BLaER1 treated with 17β-estradiol and CSF1 and Interleukin-3, amounts not matched to agents 10 nM and 100 nM (cell line): ENCODE results near the gene PHF3.

Source experiments
- H3K27ac ChIP-seq, 11 experiments: shearing (Covaris generic); formaldehyde crosslinking; 2 replicates each; pipeline ENCODE4 v1.8.1; 2022
- H3K27me3 ChIP-seq, 11 experiments: shearing (Covaris generic); formaldehyde crosslinking; 2 replicates each; pipeline ENCODE4 v1.8.1; 2022
- H3K36me3 ChIP-seq, 11 experiments: shearing (Covaris generic); formaldehyde crosslinking; 2 replicates each; pipeline ENCODE4 v1.8.1; 2022
- H3K4me1 ChIP-seq, 10 experiments: shearing (Covaris generic); formaldehyde crosslinking; 2 replicates each; pipeline ENCODE4 v1.8.1; 2022
- H3K4me2 ChIP-seq, 11 experiments: shearing (Covaris generic); formaldehyde crosslinking; 2 replicates each; pipeline ENCODE4 v1.8.1; 2022
- H3K4me3 ChIP-seq, 10 experiments: shearing (Covaris generic); formaldehyde crosslinking; 2 replicates each; pipeline ENCODE4 v1.8.1; 2022
- H3K9ac ChIP-seq, 11 experiments: shearing (Covaris generic); formaldehyde crosslinking; 2 replicates each; pipeline ENCODE4 v1.8.1; 2022
- H3K9me3 ChIP-seq, 11 experiments: shearing (Covaris generic); formaldehyde crosslinking; replicated peaks in 1 of 11; 2 replicates each; pipeline ENCODE4 v1.8.1; 2022
- H4K20me1 ChIP-seq, 11 experiments: shearing (Covaris generic); formaldehyde crosslinking; 2 replicates each; pipeline ENCODE4 v1.8.1; 2022
- Cebpa-rat ChIP-seq, 11 experiments: shearing (Covaris generic); IDR thresholded peaks; 2 replicates each; pipeline ENCODE4 v1.8.1; 2022

PHF3 gene

DNA sequence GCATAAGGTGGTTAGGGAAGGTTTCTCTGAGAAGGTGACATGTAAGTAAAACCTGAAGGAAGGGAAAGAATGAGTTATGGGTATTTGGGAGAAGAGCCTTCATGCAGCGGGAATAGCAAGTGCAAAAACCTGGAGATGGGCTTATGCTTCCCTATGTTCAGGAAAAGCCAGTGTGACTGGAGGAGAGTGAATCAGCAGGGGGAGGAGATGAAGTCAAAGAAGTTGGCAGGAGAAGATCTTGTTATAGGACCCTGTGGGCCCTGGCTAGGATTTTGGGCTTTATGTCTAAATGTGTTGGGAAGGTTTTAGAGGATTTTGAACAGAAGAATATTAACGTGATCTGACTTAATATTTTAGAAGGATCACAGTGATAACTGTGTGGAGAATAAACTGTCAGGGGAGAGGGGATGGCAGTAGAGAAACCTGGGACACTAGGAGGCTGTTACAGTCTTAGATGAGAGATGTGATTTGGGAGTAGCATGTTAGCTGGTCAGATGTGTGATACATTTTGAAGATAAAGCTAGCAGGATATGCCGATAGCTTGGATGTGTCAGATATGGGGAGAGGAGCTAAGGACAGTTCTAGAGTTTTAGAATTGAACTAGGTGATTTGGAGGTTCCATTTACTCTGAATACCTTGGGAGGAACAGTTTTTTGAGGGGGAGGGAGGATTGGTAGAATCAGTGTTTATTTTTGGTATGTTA lies 41.0 kb downstream of the PHF3 start:
- H3K4me1 ChIP-seq: peaks cover 7 to 43% (median 21%) of the 10 kb centered on the region in 10 experiments; a peak in 17 of 20 replicates
- H3K4me3 ChIP-seq: no peak overlapping the region

DNA sequence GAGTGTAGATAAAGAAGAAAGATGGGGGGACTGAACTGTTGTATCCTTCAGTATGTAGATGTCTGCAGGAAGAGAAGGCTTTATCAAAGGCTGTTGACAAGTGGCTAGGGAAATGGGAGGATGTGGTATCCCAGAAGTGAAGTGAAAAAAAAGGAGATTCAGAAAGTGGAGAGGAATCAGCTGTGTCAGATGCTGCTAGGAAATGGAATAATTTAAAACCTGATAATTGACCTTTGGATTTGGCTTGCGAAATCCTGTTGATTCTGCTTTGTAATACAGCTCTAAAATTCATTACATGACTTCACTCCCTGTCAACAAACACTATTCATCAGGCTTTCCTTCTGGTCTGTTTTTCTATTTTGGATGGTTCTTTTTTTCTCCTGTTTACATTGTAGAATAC lies 41.7 kb downstream of the PHF3 start:
- Histone ChIP-seq H4K20me1 (peaks cover 16 to 100% (median 80%) of the 10 kb centered on the region in 11 experiments; a peak in 20 of 22 replicates), H3K27ac (no peak overlapping the region), H3K9me3 (no peaks in the 10 kb centered on the region), H3K4me1 (peaks cover 7 to 43% (median 23%) of the 10 kb centered on the region in 10 experiments; a peak in 19 of 20 replicates), H3K9ac (no peak overlapping the region), H3K4me3 (no peak overlapping the region), H3K4me2 (peak overlapping the region in 9 of 11 experiments; percentile 0 to 46 (median 36); a peak in 12 of 22 replicates), H3K36me3 (peaks cover 28 to 67% (median 50%) of the 10 kb centered on the region in 11 experiments), H3K27me3 (no peaks in the 10 kb centered on the region)
- 0 out of 22 replicates have a peak, but pooled peaks of 1 of the 11 experiments have one; percentile 22 for TF ChIP-seq Cebpa-rat (IDR thresholded peaks at IDR 0.05)

More for the DNA sequence above, 41.0 kb downstream of the PHF3 start:
- Histone ChIP-seq H3K36me3 (peaks cover 28 to 68% (median 48%) of the 10 kb centered on the region in 11 experiments), H3K27me3 (no peaks in the 10 kb centered on the region), H4K20me1 (peaks cover 16 to 100% (median 79%) of the 10 kb centered on the region in 11 experiments; a peak in 20 of 22 replicates), H3K9me3 (no peaks in the 10 kb centered on the region), H3K27ac (no peak overlapping the region), H3K4me2 (peak overlapping the region in 8 of 11 experiments; percentile 0 to 46 (median 36); a peak in 8 of 22 replicates), H3K9ac (no peak overlapping the region)
- TF ChIP-seq Cebpa-rat (IDR thresholded peaks at IDR 0.05): no peak

DNA sequence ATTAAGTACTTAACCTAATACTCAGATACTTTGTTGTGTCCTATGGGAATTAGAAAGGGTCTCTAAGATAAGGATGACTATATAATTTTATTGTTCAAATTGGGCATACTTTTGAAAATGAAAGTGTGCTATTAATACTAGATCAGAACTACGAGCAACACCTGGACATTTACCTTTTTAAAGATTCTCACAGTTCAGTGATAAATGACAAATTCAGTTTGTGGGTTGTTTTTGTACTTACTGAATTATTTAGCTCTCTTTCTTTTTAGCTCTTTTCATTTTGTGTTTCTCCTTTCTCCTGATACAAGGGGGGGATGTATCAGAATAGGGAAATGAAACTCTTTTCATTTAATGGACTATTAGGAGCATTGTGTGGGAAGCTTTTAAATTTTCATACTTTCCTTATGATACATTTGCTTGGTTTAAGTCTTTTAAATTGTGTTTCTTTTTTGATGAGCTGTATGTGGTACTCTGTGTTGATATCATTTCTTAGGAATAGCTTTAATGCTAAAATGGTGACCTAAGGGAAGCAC lies 47.5 kb downstream of the PHF3 start:
- TF ChIP-seq Cebpa-rat (IDR thresholded peaks at IDR 0.05): no peak

DNA sequence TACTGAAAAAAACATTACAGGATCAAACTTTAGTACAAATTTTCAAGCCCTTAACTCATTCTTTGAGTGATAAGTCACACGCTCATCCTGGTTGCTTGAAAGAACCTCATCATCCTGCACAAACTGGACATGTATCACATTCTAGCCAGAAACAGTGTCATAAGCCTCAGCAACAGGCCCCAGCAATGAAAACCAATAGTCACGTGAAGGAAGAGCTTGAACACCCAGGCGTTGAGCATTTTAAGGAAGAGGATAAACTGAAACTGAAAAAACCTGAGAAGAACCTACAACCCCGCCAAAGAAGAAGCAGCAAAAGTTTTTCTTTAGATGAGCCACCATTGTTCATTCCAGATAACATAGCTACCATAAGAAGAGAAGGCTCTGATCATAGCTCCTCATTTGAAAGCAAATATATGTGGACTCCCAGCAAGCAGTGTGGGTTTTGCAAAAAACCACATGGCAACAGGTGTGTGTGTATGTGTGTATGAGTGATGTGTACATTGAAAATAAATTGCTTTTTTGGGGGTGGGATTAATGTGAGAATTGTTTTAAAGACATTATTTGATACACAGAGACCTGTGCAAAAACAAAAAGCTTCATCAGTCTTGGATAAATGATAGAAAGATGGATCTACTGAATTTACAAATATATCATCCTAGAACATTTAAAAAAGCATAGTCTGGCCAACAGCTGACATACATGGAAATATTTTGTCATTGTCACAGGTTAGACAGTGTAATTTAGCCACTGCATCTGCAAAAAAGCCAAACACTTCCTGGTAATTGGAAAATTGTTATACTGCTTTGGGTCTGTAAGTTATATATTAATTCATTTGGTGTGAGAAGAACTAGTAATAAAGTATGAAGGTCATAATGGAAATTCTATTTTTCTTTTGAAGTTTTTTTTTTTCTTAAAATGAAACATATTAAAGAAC lies 50.1 kb downstream of the PHF3 start:
- Histone ChIP-seq H3K4me3 (no peak overlapping the region), H3K27ac (no peak overlapping the region), H4K20me1 (peaks cover 0 to 82% (median 17%) of the 10 kb centered on the region in 11 experiments; a peak in 10 of 22 replicates), H3K36me3 (peaks cover 44 to 70% (median 56%) of the 10 kb centered on the region in 11 experiments), H3K9ac (no peak overlapping the region), H3K27me3 (no peaks in the 10 kb centered on the region), H3K9me3 (peaks cover 0 to 5% (median 0%) of the 10 kb centered on the region in 11 experiments; a peak in 1 of 22 replicates), H3K4me1 (peaks cover 0 to 35% (median 14%) of the 10 kb centered on the region in 10 experiments; a peak in 14 of 20 replicates), H3K4me2 (no peak overlapping the region)
- no peak for TF ChIP-seq Cebpa-rat (IDR thresholded peaks at IDR 0.05)

More for the DNA sequence above, 47.5 kb downstream of the PHF3 start:
- H3K4me3 ChIP-seq: no peak overlapping the region
- no peak overlapping the region for H3K27ac ChIP-seq
- H3K4me1 ChIP-seq: peaks cover 0 to 32% (median 19%) of the 10 kb centered on the region in 10 experiments; a peak in 14 of 20 replicates
- peaks cover 0 to 5% (median 0%) of the 10 kb centered on the region in 11 experiments; a peak in 1 of 22 replicates for H3K9me3 ChIP-seq
- peaks cover 46 to 88% (median 74%) of the 10 kb centered on the region in 11 experiments for H3K36me3 ChIP-seq
- peaks cover 0 to 83% (median 34%) of the 10 kb centered on the region in 11 experiments; a peak in 14 of 22 replicates for H4K20me1 ChIP-seq
- H3K9ac ChIP-seq: no peak overlapping the region
- H3K4me2 ChIP-seq: peak overlapping the region in 6 of 11 experiments; percentile 17 to 61 (median 26); a peak in 7 of 22 replicates
- no peaks in the 10 kb centered on the region for H3K27me3 ChIP-seq

DNA sequence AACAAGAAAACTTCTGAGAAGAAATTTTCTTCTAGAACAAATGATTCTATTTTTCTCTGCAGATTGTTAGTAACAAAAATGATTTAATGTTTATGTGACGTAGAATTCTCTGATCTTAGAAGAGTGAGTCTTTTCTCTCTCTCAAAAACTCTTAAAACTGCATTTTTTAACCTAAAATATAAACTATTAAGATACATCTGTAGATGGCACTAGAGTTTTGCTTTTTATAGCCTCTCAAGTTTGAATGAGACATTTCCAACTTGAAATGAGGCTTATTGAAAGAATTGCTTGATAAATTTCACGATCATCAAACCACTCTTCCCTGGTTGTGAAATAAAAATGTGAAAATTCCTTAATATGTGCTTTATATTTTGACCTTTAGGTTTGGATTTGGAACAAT lies 53.8 kb downstream of the PHF3 start:
- H3K36me3 ChIP-seq: peaks cover 38 to 70% (median 51%) of the 10 kb centered on the region in 11 experiments
- no peaks in the 10 kb centered on the region for H3K27me3 ChIP-seq
- peaks cover 0 to 5% (median 0%) of the 10 kb centered on the region in 11 experiments; a peak in 1 of 22 replicates for H3K9me3 ChIP-seq
- H3K27ac ChIP-seq: no peak overlapping the region
- H3K4me1 ChIP-seq: peaks cover 0 to 22% (median 0%) of the 10 kb centered on the region in 10 experiments; a peak in 7 of 20 replicates
- H3K4me3 ChIP-seq: no peak overlapping the region
- no peak for TF ChIP-seq Cebpa-rat (IDR thresholded peaks at IDR 0.05)
- peaks cover 0 to 57% (median 4%) of the 10 kb centered on the region in 11 experiments; a peak in 6 of 22 replicates for H4K20me1 ChIP-seq
- H3K9ac ChIP-seq: no peak overlapping the region
- peak overlapping the region in 1 of 11 experiments; percentile 15; a peak in 1 of 22 replicates for H3K4me2 ChIP-seq

DNA sequence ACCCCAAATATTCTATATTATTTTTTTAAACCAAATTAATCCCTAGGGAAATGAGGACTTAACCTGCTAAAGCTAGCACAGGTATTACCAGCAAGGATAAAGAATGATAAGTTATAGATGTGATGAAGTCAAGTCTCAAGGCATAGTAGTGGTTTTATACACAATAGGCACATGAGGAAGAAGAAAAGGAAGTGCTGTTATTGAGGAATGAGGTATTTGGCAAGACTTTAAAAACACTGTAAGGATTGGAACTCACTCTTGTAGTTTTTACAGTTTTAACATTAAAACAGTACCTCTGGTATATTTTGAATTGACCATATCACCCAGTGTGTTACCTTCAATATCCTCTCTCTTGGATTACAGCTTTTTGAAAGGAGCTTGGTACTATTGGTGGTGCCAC lies 54.6 kb downstream of the PHF3 start:
- Histone ChIP-seq H3K4me1 (peaks cover 0 to 22% (median 0%) of the 10 kb centered on the region in 10 experiments; a peak in 7 of 20 replicates), H3K27ac (no peak overlapping the region), H4K20me1 (peaks cover 0 to 54% (median 4%) of the 10 kb centered on the region in 11 experiments; a peak in 6 of 22 replicates), H3K4me2 (peak overlapping the region in 2 of 11 experiments; percentile 10 to 15; a peak in 3 of 22 replicates), H3K9me3 (peaks cover 0 to 5% (median 0%) of the 10 kb centered on the region in 11 experiments; a peak in 1 of 22 replicates), H3K36me3 (peaks cover 34 to 69% (median 50%) of the 10 kb centered on the region in 11 experiments), H3K9ac (no peak overlapping the region), H3K27me3 (no peaks in the 10 kb centered on the region), H3K4me3 (no peak overlapping the region)
- no peak for TF ChIP-seq Cebpa-rat (IDR thresholded peaks at IDR 0.05)

DNA sequence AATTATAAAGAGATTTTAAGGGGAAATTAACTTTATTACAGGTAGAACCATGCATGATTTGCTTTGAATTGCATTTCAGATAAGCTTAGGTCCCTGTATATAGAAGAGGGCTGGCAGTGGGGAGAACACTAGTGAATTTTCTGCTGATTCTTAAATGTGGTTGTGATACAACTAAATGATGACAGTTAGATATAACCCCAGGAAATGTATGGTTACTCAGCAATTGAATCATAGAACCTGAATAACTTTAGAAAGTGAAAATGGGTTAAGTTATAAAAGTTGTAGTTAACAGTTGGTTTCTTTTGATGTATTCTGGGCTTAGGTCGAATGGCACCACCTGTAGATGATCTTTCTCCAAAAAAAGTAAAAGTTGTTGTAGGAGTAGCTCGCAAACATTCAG lies 70.1 kb downstream of the PHF3 start:
- no peaks in the 10 kb centered on the region for H3K27me3 ChIP-seq
- H3K9me3 ChIP-seq: no peaks in the 10 kb centered on the region
- no peak overlapping the region for H3K4me2 ChIP-seq
- no peak for TF ChIP-seq Cebpa-rat (IDR thresholded peaks at IDR 0.05)
- H3K9ac ChIP-seq: no peak overlapping the region
- H3K27ac ChIP-seq: no peak overlapping the region
- H3K36me3 ChIP-seq: peaks cover 90 to 100% (median 98%) of the 10 kb centered on the region in 11 experiments
- H3K4me3 ChIP-seq: no peak overlapping the region
- H4K20me1 ChIP-seq: peaks cover 0 to 19% (median 0%) of the 10 kb centered on the region in 11 experiments; a peak in 5 of 22 replicates
- no peaks in the 10 kb centered on the region for H3K4me1 ChIP-seq

DNA sequence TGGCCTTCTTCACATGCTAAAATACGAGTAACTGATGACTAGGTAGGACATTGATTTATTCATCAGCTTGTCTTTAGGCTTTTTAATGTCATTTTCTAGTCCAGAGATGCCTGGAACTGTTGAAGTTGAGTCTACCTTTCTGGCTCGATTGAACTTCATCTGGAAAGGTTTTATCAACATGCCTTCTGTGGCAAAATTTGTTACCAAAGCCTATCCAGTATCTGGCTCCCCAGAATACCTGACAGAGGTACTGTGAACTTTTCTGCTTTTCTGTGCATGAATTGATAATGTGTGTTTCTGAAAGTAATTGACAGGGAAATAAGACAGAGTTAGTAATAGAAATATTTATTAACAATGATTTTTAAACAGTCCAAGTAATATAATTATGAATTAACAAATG lies 71.0 kb downstream of the PHF3 start:
- TF ChIP-seq Cebpa-rat (IDR thresholded peaks at IDR 0.05): no peak
- no peaks in the 10 kb centered on the region for H3K27me3 ChIP-seq
- H3K27ac ChIP-seq: no peak overlapping the region
- H3K4me3 ChIP-seq: no peak overlapping the region
- H3K9me3 ChIP-seq: no peaks in the 10 kb centered on the region
- H3K36me3 ChIP-seq: peaks cover 90 to 100% (median 98%) of the 10 kb centered on the region in 11 experiments
- H3K9ac ChIP-seq: no peak overlapping the region
- no peak overlapping the region for H3K4me2 ChIP-seq
- no peaks in the 10 kb centered on the region for H3K4me1 ChIP-seq
- peaks cover 0 to 15% (median 0%) of the 10 kb centered on the region in 11 experiments; a peak in 5 of 22 replicates for H4K20me1 ChIP-seq
